ENCODE data around the gene DPP6.
"Not testable (repeated sequence)": the region's sequence is repeated elsewhere in the genome, so short reads cannot be mapped to it uniquely, and the experiment has no call there.

The DPP6 gene

DNA sequence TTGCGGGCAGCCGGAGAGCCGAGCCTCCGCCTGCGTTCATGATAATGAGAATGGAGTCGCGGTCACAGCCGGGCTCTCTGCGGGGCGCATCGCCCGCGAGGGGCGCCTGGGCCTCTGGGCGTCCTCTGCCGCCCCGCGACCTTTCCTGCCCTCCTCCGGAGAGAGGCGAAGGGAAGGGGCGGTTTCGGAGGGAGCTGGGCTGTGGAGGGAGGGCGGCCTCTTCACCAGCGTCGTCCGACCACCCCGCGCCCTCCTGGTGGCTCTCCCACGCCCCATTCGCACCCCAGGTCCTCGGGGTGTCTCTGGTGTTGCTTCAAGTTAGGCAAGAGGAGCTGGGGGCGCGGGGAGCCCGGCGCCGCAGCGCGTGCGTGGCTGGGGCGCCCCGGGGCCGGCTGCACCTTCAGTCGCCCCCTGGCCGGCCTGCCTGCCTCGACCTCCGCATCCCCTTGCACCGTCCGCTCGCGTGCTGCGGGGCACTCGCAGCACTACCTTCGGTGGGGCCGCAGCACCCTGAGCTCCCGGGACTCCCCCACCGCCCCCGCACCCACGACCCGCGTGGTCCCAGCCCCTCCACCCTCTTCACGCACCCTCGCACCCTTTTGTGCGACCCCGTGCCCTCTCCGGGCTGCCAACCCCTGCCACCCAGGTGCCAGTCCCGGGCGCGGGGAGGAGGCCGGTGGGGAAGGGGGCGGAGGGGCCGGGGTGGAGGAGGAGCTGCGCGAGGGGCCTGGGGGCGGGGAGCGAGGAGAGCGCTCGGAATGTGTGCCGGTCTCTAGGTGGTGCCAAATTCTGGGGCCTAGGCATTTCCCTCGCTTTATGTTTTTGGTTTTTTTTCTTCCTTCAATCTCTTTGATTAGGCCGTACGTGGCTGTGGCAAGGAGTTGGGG, at the start of gene DPP6:
Gene DPP6, plus strand, starts transcription at position 756 of the 887 bp plus-strand sequence.
- not testable (repeated sequence) for DNase-seq; H3K36me3 Mint-ChIP-seq; H3K4me1 Mint-ChIP-seq; H3K4me3 Mint-ChIP-seq; H3K27ac Mint-ChIP-seq; ATAC-seq (replicated peaks); H3K9me3 Mint-ChIP-seq
- H3K27me3 Mint-ChIP-seq = peaks cover 9 to 20% of the 10 kb centered on the region in 2 donors

DNA sequence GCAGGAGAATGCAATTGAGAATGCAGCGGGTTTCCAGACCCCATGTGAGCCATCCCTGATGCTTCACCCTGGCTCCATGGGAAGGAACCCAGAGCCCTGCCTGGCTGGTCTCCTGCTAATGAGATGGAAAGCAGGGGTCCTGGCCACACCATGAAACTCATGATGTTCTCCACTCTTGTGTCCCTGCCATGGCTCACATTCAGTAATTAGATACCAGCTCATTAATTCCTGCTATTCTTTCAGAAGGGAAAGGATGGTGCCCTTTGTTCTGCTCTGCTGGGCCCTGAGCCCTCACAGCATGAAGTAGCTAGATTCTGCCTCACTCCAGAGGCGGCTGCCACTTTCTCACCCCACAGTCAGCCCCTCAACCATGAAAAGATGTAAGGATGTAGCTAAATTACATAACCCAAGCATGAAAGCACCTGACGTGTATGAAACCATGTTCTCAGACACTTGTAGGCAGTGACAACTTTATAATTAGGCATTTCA, 42.7 kb upstream of the DPP6 start:
- H3K36me3 Mint-ChIP-seq; H3K9me3 Mint-ChIP-seq; H3K27me3 Mint-ChIP-seq; H3K4me1 Mint-ChIP-seq; DNase-seq; H3K27ac Mint-ChIP-seq; ATAC-seq (replicated peaks); H3K4me3 Mint-ChIP-seq: not testable (repeated sequence)

DNA sequence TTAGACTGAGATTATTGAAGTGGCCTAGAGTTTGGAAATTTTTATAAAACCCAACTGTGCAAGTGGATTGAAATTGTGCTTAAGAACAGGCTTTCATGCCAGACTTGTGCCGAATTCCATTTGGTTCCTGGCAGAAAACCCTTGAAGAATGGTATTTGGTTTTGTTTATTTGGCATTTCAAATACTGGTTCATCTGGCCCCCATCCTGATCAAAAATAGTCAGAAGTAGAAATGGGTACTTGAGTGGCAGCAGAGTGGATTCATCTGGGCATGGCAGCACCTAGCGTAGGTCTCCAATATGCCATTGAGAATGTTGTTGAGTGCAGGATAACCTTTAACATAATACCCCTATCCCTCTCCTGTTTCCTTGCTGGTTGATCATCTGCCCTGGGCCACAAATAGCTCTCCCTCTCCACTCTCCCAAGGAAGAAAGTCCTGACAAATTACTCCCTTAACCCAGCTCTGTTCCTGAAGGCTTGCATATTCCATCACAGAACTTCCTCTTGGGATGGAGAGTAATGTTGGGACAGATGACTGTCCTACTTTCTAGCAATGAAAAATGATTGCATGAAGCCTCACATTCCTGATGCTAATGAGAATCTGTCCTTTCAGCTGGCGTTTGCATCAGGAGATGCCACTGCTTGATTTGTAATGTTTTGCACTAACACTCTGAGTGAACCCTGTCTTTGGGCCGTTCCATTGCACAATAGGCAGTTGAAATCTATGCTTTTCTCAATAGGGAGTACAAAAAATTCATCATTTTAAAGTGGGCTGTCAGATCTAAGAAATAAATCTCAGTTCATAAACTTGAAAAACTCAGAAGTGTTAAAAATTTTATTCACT, 41.3 kb upstream of the DPP6 start:
- not testable (repeated sequence) for H3K27ac Mint-ChIP-seq; H3K9me3 Mint-ChIP-seq; H3K4me3 Mint-ChIP-seq; DNase-seq; H3K27me3 Mint-ChIP-seq; H3K4me1 Mint-ChIP-seq; ATAC-seq (replicated peaks); H3K36me3 Mint-ChIP-seq

- H3K27ac Mint-ChIP-seq; DNase-seq; H3K9me3 Mint-ChIP-seq; H3K36me3 Mint-ChIP-seq; H3K27me3 Mint-ChIP-seq; ATAC-seq (replicated peaks); H3K4me3 Mint-ChIP-seq; H3K4me1 Mint-ChIP-seq: not testable (repeated sequence)
These were observed 39.4 kb upstream of the DPP6 start for GRCh38 chr7:154012800-154013199.

DNA sequence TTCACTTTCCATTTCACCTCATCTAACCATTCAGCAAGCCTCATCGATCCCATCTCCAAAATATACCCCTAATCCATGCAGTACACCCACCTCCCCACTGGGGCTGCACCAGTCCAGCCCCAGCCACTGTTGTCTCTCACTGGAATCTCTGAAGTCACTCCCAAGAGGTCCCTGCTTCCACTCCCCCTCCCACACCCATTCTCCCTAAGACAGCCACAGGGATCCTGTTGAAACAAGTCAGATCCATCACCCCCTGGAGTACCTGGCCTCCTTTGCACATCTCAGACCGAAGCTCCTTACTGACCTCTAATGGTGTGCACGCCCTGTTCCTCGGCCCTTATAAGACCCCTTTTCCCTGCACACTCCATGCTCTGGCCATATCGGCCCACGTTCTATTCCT, 36.6 kb upstream of the DPP6 start:
- H3K4me3 Mint-ChIP-seq; DNase-seq; H3K9me3 Mint-ChIP-seq; H3K4me1 Mint-ChIP-seq; H3K27ac Mint-ChIP-seq; ATAC-seq (replicated peaks); H3K36me3 Mint-ChIP-seq; H3K27me3 Mint-ChIP-seq: not testable (repeated sequence)

DNA sequence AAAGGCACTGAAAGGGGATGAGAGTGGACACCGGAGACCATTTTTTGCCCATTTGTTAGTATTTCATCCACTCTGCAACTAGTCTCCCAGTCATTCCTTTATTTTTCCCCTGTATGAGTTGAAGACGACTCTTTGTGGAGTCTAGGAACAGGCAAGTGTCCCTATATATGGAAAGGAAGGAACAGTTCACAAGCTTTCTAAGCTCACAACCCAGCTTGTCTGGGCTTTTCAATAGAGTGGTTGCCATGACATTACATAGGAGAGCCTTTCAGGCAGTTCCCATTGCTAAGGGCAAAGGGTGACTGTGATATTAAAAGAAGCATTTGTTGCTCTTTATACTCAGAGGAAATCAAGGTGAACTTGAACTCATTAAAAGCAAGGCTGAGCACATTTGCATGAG, 33.8 kb upstream of the DPP6 start:
- H3K27ac Mint-ChIP-seq; ATAC-seq (replicated peaks); H3K9me3 Mint-ChIP-seq; H3K27me3 Mint-ChIP-seq; H3K4me3 Mint-ChIP-seq; H3K4me1 Mint-ChIP-seq; DNase-seq; H3K36me3 Mint-ChIP-seq: not testable (repeated sequence)

- ATAC-seq (replicated peaks); H3K4me1 Mint-ChIP-seq; H3K36me3 Mint-ChIP-seq; DNase-seq; H3K4me3 Mint-ChIP-seq; H3K27ac Mint-ChIP-seq; H3K9me3 Mint-ChIP-seq; H3K27me3 Mint-ChIP-seq: not testable (repeated sequence)
These were observed 24.4 kb upstream of the DPP6 start for GRCh38 chr7:154027805-154028204.

- not testable (repeated sequence) for H3K9me3 Mint-ChIP-seq; H3K27ac Mint-ChIP-seq; H3K4me3 Mint-ChIP-seq; ATAC-seq (replicated peaks); H3K27me3 Mint-ChIP-seq; H3K36me3 Mint-ChIP-seq; DNase-seq; H3K4me1 Mint-ChIP-seq
These were observed 21.6 kb upstream of the DPP6 start for GRCh38 chr7:154030476-154031080.

GRCh38 chr7:154039466-154040165, 12.6 kb upstream of the DPP6 start:
- not testable (repeated sequence) for H3K36me3 Mint-ChIP-seq, DNase-seq, H3K4me1 Mint-ChIP-seq, H3K27me3 Mint-ChIP-seq, H3K9me3 Mint-ChIP-seq, H3K4me3 Mint-ChIP-seq, H3K27ac Mint-ChIP-seq
- ATAC-seq (replicated peaks) = peak; percentile 94 to 95

DNA sequence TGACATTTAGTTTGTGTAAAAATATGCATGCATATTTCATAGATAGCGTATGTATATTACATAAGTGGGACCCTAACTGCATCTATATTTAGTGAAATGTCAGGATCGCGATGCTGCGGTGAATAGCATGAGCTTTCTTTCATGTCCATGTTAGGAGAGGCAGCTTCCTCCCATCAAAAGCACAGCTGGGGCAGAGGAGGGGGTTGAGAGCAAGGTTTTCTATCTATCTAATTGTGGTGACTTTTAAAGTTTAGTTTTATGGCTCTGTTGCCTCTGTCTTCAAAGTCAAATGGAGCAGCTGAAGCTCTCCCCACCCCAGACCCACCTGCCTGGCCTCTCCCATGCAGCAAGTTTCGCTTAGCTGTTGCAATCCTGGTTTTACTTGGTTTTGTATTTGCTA, 1.8 kb upstream of the DPP6 start:
- H3K4me1 Mint-ChIP-seq; ATAC-seq (replicated peaks); H3K27ac Mint-ChIP-seq; H3K9me3 Mint-ChIP-seq; H3K36me3 Mint-ChIP-seq; H3K4me3 Mint-ChIP-seq; DNase-seq: not testable (repeated sequence)
- H3K27me3 Mint-ChIP-seq = peaks cover 9 to 20% of the 10 kb centered on the region in 2 donors

DNA sequence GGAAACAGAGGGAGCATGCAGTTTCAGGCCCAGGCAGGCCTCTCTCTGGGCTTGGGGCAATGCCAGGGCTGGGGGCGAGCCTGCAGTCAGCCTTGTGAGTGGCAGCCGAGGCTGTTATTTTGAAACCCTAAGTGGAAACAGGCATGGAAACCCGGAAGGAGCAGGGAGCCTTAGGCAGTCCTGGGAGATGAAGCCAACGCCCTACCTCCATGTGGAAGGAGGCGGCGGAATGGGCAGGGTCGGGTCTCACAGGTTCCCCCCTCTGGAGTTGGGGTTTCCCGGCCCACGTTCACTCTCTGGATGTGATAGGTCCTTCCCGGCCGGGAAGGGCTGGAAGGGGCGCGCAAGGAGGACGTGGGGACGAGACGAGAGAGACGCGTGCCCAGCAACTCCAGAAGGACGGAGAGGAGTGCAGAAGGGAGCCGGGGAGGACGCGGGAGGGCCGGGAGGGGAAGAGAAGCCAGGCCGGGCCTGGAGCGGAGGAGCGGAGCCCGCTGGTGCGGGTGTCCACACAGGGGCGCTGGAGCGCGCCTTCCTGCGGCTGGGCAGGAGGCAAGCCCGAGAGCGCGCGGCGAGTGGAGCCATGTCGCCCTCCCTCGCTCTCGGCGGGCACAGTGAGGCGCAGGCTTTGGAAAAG, 1.1 kb upstream of the DPP6 start:
- not testable (repeated sequence) for H3K4me1 Mint-ChIP-seq, H3K27ac Mint-ChIP-seq
- ATAC-seq (replicated peaks) = peak; percentile 46 to 48

DNA sequence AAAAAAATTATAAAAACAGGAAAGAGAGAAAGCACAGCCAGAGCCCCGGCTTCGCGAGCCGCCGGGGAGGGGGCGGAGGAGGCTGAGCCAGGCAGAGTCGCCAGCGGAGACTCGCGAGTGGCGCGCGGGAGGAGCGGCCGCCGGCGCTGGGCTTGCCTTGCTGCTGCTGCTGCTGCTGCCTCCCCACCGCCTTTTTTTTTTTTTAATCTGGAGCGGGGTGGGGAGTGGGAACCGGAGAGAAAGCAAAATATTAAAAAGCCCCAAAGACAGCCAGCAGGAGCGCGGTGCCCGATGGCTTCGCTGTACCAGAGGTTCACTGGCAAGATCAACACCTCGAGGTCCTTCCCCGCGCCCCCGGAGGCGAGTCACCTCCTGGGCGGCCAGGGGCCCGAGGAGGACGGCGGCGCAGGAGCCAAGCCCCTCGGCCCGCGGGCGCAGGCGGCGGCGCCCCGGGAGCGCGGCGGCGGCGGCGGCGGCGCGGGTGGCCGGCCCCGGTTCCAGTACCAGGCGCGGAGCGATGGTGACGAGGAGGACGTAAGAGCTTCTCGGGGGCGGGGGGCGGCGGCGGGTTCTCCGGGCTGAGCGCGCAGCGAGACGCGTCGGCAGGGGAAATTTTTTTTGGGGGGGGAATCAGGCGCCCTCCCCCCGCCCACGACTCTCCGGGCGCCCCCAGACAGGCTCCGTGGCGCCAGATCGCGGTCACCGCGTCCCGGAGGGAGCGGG, 493 bp downstream of the DPP6 start:
- H3K9me3 Mint-ChIP-seq = not testable (repeated sequence)

More for the DNA sequence above, 1.1 kb upstream of the DPP6 start:
- peaks cover 9 to 20% of the 10 kb centered on the region in 2 donors for H3K27me3 Mint-ChIP-seq
- not testable (repeated sequence) for DNase-seq, H3K9me3 Mint-ChIP-seq, H3K36me3 Mint-ChIP-seq, H3K4me3 Mint-ChIP-seq

More for the DNA sequence above, 493 bp downstream of the DPP6 start:
- not testable (repeated sequence) for ATAC-seq (replicated peaks); H3K36me3 Mint-ChIP-seq; H3K4me3 Mint-ChIP-seq; DNase-seq; H3K4me1 Mint-ChIP-seq; H3K27ac Mint-ChIP-seq
- H3K27me3 Mint-ChIP-seq = peaks cover 9 to 20% of the 10 kb centered on the region in 2 donors

All from stimulated activated naive B cell treated with anti-CD40 and anti-IgM and Interleukin-4, amounts not matched to agents 10 μg/mL and 1 μg/mL and 100 μg/mL, for 72 hours (primary cell).